Brain microvascular endothelial cell (primary cell): ENCODE measurements around the gene ACOXL.

ENCODE experiments used
- DNase-seq: peaks from one replicate; pipeline ENCODE4 v3.0.0-alpha.2; 2020
- H3K27ac ChIP-seq: fragments of 250-450 bp; sonication (Bioruptor Pico); 2 replicates; pipeline ENCODE4 v1.5.1; 2020; ENCODE audit warnings: mild to moderate bottlenecking, moderate library complexity
- H3K27me3 ChIP-seq: fragments of 250-450 bp; sonication (Bioruptor Pico); replicated peaks from 2 replicates; pipeline ENCODE4 v1.5.1; 2020; ENCODE audit warnings: mild to moderate bottlenecking
- H3K36me3 ChIP-seq: fragments of 250-450 bp; sonication (Bioruptor Pico); replicated peaks from 2 replicates; pipeline ENCODE4 v1.5.1; 2020; ENCODE audit warnings: mild to moderate bottlenecking
- H3K4me3 ChIP-seq: 2 replicates; pipeline ENCODE4 v1.5.1; 2011; ENCODE audit warnings: low read depth, mild to moderate bottlenecking, control low read depth, low read length, moderate library complexity
- in situ Hi-C: cut with HindIII; loops from 2 replicates; pipeline ENCODE4 v1.10.0; 2017; ENCODE audit warnings: low sequenced_read_pairs, low pct_ligation_motif_present
- TF ChIP-seq, protein P1 (sequence below): IDR thresholded peaks from 2 replicates; pipeline ENCODE4 v1.5.1; 2011; ENCODE audit warnings: low read depth, mild to moderate bottlenecking, moderate library complexity, low read length, control low read depth, inconsistent platforms; ENCODE audit errors: missing control alignments

ACOXL gene

GRCh38 chr2:110746586-110747521 is 14.5 kb downstream of the ACOXL start:
- H3K36me3 ChIP-seq: no peaks in the 10 kb centered on the region
- no peak for DNase-seq
- H3K27ac ChIP-seq: no peak overlapping the region
- peaks cover 42% of the 10 kb centered on the region for H3K27me3 ChIP-seq
- TF ChIP-seq, protein P1, sequence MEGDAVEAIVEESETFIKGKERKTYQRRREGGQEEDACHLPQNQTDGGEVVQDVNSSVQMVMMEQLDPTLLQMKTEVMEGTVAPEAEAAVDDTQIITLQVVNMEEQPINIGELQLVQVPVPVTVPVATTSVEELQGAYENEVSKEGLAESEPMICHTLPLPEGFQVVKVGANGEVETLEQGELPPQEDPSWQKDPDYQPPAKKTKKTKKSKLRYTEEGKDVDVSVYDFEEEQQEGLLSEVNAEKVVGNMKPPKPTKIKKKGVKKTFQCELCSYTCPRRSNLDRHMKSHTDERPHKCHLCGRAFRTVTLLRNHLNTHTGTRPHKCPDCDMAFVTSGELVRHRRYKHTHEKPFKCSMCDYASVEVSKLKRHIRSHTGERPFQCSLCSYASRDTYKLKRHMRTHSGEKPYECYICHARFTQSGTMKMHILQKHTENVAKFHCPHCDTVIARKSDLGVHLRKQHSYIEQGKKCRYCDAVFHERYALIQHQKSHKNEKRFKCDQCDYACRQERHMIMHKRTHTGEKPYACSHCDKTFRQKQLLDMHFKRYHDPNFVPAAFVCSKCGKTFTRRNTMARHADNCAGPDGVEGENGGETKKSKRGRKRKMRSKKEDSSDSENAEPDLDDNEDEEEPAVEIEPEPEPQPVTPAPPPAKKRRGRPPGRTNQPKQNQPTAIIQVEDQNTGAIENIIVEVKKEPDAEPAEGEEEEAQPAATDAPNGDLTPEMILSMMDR: no peak
- in situ Hi-C loops: no loop called here
- H3K4me3 ChIP-seq: no peak overlapping the region

GRCh38 chr2:110747522-110748488 is 15.4 kb downstream of the ACOXL start:
- TF ChIP-seq, protein P1: no peak
- in situ Hi-C loops: no loop called here
- DNase-seq: no peak
- H3K27me3 ChIP-seq: peaks cover 37% of the 10 kb centered on the region
- no peak overlapping the region for H3K27ac ChIP-seq
- H3K36me3 ChIP-seq: no peaks in the 10 kb centered on the region
- H3K4me3 ChIP-seq: no peak overlapping the region

GRCh38 chr2:110748489-110748867 is 16.1 kb downstream of the ACOXL start:
- Histone ChIP-seq H3K27ac (no peak overlapping the region), H3K27me3 (peaks cover 33% of the 10 kb centered on the region), H3K36me3 (no peaks in the 10 kb centered on the region), H3K4me3 (no peak overlapping the region)
- in situ Hi-C loops: no loop called here
- no peak for DNase-seq
- TF ChIP-seq, protein P1: no peak

DNA sequence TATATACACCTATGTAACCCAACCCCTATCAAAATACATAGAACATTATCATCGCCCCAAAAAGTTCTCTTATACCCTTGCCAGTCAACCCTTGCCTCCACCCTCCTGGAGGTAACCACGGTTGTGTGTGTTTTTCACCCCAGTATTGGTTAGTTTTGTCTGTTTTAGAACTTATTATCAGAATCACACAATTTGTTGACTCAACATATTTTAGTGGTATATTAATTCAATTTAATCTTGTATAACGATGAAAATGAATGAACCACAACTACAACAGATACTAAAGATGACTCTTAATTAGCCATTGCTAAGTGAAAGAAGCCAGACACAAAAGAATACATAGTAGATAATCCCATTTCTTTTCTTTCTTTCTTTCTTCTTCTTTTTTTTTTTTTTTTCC is 19.3 kb downstream of the ACOXL start:
- no peak for DNase-seq
- H3K27ac ChIP-seq: no peak overlapping the region
- H3K27me3 ChIP-seq: peaks cover 26% of the 10 kb centered on the region
- in situ Hi-C loops: no loop called here
- no peak overlapping the region for H3K4me3 ChIP-seq
- TF ChIP-seq, protein P1: no peak
- no peaks in the 10 kb centered on the region for H3K36me3 ChIP-seq

DNA sequence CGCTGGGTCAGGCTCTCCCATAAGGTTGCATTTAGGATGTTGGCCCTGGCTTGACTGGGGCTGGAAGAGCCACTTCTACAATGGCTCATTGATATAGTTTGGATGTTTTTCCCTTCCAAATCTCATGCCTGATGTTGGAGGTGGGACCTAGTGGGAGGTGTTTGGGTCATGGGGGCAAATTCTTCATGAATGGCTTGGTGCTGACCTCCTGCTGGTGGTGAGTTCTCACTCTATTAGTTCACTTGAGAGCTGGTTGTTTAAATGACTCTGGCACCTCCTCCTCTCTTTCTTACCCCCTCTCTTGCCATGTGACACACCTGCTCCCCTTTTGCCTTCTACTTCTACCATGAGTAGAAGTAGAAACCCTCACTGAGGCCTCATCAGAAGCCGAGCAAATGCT is 20.5 kb downstream of the ACOXL start:
- TF ChIP-seq, protein P1: no peak
- no peaks in the 10 kb centered on the region for H3K36me3 ChIP-seq

More for the DNA sequence above, 20.5 kb downstream of the ACOXL start:
- in situ Hi-C loops: no loop called here
- Histone ChIP-seq H3K27ac (no peak overlapping the region), H3K4me3 (no peak overlapping the region), H3K27me3 (peaks cover 19% of the 10 kb centered on the region)
- DNase-seq: no peak
